ENCODE measurements around the gene AFF3.

Gene AFF3

DNA sequence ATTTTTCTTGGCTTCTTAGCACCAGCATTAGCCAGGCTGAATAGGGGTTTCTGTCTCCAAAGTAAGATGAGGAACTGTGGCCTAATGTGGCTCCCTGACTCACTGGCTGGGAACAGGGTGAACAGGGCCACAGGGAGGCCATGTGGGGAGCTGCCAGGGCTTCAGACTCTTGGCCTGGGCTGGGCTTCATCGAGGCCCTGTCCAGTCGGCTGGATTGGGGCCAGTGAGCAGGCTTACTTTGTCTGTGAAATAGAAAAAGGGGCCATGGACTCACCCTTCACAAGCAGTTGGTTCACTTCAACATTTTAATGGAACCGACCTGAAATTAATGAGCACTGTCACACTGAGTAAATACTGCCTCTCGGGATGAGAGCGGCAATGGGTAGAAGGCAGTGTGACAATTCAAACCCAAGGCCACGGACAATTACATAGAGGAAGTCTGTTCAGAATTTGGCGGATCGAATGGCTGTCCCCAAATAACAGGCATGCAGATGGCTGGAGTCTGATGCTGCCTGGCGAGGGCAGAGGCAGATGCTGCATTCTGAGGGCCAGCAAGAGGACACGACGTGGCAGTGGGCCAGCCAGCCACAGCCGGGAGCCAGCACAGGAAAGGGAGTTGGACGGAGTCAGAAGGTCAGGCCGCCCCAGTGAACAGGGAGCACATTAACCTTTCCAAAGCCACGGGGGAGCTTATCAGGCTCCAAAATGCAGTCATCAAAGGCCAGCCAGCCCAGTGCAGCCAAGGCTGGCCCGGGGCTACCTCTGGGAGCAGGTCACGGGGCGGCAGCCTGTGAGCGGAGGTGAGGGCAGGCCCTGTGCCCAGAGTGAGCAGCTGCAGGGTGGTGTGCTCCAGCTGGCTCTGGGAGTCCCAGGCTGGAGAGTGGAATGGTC, 506.0 kb downstream of the AFF3 start:
- DNase-seq (ENCODE audit: low read depth), result no peak

DNA sequence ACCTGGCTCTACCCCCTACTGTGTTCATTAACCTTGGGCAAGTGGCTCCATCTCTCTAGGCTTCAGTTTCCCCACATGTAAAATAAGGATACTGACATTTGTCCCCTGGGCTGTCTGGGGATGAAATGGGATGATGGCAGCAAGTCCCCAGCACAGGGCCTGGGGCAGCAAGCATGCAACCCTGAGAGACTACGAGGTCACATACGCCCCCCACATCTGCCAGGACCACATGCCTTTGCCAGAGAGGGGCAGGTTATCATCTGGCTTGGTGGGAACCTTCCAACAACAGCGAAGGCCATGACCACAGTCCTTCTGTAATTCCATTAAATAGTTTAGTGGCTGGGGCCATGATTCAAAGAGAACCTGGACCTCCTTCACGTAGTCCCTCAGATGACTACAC, 506.7 kb downstream of the AFF3 start:
- no peak for DNase-seq (ENCODE audit: low read depth)

DNA sequence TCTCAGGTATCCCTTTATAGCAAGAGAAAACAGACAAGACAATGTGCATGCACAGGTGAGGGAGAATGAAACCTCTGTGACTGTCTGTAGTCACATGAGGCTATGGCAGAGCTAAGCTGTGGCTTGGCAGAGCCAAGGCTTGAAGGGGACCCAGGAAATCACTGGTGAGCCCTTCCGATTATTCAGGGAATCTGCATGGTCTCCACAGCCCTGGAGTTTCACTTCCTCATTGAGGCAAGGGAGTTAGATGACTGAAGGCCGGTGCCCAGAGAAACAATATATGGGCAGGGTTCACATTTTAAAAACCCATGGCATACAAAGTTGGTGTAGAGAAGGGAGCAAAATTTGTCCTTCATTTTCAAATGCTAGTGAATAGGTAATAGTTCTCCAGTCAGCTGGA, 508.2 kb downstream of the AFF3 start:
- no peak for DNase-seq (ENCODE audit: low read depth)

DNA sequence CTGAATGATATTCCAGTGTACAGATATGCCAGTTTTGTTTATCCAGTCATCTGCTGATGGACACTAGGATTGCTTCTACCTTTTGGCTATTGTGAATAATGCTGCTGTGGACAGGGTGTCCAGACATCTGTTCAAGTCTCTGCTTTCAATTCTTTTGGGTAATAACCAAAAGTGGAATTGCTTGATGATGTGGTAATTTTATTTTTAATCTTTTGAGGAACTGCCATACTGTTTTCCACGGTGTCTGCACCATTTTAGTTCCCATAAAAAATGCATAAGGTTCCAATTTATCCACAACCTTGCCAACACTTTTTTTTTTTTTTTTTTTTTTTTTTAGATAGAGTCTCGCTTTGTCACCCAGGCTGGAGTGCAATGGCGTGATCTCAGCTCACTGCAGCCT, 510.7 kb downstream of the AFF3 start:
- DNase-seq (ENCODE audit: low read depth), result no peak

DNA sequence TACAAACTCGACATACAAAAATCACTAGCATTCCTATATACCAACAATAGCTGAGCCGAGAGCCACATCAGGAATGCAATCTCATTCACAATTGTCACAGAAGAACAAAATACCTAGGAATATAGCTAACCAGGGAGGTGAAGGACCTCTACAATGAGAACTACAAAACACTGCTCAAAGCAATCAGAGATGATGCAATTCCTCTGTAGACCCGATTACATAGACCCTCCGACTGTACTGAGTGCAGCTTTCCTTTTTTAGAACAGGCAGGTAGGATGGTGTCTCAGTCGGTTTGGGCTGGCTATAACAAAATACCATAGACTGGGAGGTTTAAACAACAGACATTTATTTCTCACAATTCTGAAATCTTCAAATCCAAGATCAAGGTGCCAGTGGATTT, 513.1 kb downstream of the AFF3 start:
- no peak for DNase-seq (ENCODE audit: low read depth)

DNA sequence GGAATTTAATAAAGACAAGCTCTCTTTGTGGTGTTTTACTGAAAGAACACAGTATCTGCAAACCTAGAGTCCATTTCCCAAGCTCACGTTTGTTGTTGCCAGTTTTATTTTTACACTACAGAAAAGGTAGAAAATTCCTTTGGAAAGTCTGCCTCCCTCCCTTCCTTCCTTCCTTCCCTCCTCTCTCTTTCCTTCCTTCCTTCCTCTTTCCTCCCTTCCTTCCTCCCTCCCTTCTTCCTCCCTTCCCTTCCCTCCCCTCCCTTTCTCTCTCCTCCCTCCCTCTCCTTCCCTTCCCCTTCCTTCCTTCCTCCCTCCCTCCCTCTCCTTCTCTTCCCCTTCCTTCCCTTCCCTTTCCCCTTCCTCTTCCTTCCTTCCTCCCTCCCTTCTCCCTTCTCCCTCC, 516.2 kb downstream of the AFF3 start:
- DNase-seq (ENCODE audit: low read depth), result no peak

- DNase-seq (ENCODE audit: low read depth), result no peak
Measured at GRCh38 chr2:99624677-99625076, 517.7 kb downstream of the AFF3 start.

- DNase-seq (ENCODE audit: low read depth), result no peak
Measured at GRCh38 chr2:99623613-99624012, 518.8 kb downstream of the AFF3 start.

GRCh38 chr2:99623035-99623434, 519.4 kb downstream of the AFF3 start:
- no peak for DNase-seq (ENCODE audit: low read depth)

DNA sequence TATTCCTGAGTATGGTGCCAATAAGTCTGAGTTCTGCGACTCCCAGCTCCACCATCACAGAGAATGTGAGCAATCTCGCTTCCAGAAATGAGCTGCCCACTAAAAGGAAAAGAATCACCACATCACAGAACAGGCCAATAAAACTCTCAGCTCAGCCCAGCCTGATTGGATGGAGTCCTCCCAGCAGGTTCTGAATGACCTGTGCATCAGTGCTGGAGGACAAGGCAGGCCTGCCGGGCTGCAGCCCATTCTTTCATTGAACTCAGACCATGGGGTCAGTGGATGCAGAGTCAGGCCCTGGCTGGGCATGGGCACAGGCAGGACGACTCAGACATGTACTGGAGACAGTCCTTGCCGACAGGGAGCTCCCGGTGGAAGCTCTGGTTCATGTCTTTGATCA, 519.9 kb downstream of the AFF3 start:
- no peak for DNase-seq (ENCODE audit: low read depth)

- DNase-seq (ENCODE audit: low read depth), result no peak
Measured at GRCh38 chr2:99621774-99622173, 520.6 kb downstream of the AFF3 start.

DNA sequence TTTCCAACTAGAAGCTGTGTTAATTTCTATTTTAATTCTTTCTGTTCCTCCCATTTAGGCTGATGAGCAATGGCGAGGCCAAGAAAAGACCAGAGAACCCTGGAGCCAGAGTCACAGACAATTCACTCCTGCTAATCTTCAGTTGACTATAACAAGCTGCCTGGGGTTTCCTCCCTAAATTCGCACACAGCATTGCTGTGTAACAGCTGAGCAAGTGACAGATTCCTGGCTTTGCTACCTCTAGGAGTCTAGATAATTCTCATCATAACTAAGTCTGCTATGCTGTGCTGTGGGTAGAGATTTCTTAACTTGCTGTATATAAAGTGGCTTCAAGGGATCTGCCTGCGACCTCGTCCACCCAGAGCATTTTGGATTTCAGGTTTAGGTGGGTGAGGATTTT, 521.3 kb downstream of the AFF3 start:
- DNase-seq (ENCODE audit: low read depth), result no peak

DNA sequence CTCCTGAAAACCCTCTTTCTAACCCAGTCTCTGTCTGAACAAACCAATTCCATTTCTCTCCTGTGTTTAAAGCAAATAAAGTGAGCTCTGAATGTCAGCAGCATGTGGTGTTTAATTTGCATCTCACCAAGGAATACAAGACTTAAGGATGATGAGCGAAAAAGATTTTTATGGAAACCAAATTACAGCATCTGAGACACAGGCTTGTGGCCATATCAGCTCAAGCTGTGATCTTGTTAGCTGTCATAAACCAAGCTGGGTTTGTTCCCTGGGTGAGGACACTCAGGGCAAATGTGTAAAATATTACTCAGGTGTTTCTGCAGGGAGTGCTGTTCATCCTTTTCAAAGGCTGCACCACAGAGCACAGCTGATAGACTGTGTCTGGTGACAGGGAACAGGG, 523.2 kb downstream of the AFF3 start:
- no peak for DNase-seq (ENCODE audit: low read depth)

DNA sequence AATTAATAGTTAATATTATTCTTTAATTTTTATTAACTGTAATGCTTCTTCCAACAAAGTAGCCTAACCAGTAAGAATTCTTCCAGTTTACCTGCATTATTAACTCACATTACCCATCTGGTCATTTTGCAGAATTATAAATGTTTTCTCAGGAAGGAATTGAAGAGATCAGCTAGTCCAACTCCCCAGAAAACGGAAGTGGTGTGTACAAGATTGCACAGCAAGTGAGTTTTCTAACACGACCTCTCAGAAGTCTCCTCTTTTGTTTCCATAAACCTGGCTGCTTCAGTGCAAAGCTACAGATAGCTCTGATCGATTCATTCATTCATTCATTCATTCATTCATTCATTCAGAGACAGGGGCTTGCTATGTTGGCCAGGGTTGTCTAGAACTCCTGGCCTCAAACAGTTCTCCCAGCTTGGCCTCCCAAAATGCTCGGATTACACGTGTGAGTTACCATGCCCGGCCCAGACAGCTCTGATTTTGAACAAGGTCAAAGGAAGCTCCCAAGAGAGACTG, 523.8 kb downstream of the AFF3 start:
- DNase-seq (ENCODE audit: low read depth), result no peak

DNA sequence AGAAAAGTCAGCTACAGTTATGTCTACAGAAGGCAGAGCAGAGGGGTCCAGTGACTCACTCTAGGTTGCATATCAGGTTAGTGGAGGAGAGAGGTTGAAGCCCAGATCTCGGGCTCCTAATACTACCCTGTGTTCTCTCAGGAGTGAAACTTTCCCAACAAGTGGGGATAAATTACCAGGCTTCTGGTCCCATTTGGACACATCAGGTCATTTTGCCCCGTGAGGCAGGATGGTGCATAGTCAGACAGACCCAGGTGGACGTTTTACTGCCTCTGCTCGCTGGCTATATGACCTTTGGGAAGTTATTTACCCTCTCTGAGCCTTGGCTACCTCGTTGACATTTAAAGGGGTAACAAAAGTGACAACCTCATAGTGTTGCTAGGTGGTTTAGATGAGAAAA, 524.6 kb downstream of the AFF3 start:
- no peak for DNase-seq (ENCODE audit: low read depth)

DNA sequence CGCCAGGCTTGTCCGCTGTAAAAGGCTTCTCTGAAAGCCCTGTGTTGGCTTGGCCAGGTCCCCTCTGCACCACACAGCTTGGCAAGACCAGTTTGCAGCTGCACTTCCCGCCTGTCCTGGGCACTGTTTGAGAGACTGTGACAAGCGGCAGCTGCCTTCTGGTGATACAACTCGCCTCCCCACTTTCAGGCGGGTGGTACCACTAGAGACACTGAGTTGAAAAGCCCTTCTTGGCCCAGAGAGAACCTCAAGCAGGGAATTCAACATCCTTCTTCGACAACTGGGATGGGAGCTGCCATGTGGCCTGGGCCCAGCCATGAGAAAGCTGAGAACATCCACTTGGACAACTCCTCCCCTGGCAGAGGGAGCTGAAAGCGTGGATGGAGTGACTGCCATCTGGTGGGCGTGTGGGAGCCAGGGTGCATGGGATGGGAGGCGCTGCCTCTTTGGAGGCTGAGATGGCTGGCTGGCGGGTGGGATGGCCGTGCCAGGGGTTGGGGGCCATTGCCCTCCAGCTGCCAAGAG, 527.1 kb downstream of the AFF3 start:
- no peak for DNase-seq (ENCODE audit: low read depth)

- no peak for DNase-seq (ENCODE audit: low read depth)
Measured at GRCh38 chr2:99613980-99614379, 528.4 kb downstream of the AFF3 start.

DNA sequence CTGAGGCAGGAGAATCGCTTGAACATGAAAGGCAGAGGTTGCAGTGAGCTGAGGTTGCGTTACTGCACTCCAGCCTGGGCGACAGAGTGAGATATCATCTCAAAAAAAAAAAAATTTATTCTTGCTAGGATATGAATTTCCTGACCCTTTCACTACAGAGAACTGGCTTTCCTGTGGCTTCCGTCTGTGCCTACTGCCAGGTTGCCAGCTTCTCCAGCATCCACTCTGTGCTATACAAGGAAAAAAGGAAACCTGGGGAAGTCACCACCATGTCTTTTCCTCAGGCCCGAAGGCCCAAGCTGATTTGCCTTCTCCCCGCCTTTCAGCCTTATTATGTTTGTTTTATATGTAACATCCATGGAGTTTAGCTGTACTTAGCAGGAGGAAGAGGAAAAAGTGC, 530.6 kb downstream of the AFF3 start:
- DNase-seq (ENCODE audit: low read depth), result no peak

DNA sequence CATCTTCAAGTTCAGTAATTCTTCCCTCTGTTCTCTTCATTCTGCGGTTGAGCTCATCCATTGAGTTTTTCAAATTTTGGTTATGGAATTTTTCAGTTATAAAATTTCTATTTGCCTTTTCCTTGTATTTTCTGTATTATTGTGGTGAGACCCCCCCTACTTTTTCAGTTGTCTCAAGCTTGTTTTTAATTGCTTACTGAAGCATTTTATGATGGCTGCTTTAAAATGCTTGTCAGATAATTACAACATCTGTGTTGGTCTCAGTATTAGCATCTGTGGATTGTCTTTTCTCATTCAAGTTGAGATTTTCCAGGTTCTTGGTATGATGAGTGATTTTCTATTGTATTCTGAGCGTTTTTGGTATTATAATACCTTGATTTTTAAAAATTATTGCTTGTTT, 531.4 kb downstream of the AFF3 start:
- no peak for DNase-seq (ENCODE audit: low read depth)

DNA sequence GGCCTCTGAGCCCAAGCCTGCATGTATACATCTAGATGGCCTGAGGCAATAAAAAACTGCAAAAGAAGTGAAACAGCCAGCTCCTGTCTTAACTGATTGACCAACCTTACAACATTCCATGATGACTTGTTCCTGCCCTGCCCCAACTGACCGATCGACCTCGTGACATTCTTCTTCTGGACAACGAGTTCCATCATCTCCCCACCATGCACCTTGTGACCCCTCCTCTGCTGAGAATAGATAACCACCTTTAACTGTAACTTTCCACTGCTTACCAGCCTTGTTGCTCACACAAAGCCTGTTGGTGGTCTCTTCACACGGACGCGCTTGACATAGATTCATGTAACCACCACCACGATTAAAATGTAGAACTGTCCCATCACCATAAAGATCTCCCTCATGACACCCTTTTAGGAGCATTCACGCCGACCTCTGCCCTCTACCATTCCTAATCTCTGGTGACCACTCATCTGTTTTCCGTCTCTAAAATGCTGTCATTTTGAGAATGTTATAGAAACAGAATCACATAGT, 532.5 kb downstream of the AFF3 start:
- DNase-seq (ENCODE audit: low read depth), result no peak

DNA sequence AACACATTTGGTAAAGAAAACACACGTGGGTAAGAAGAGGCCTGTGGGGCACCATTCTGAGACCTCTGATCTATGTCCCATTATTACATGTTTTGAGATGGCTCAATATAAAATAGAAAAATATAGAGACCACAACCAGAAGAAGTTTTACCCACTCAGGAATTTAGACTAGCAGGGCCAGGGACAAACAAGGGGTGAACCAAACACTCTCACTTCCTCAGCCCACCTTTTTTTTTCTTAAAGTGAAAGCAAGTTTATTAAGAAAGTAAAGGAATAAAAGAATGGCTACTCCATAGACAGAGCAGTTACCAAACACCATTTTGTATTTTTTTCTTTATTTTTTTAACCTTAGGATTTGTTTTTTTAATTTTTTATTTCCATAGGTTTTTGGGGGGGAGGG, 533.5 kb downstream of the AFF3 start:
- DNase-seq (ENCODE audit: low read depth), result no peak

DNA sequence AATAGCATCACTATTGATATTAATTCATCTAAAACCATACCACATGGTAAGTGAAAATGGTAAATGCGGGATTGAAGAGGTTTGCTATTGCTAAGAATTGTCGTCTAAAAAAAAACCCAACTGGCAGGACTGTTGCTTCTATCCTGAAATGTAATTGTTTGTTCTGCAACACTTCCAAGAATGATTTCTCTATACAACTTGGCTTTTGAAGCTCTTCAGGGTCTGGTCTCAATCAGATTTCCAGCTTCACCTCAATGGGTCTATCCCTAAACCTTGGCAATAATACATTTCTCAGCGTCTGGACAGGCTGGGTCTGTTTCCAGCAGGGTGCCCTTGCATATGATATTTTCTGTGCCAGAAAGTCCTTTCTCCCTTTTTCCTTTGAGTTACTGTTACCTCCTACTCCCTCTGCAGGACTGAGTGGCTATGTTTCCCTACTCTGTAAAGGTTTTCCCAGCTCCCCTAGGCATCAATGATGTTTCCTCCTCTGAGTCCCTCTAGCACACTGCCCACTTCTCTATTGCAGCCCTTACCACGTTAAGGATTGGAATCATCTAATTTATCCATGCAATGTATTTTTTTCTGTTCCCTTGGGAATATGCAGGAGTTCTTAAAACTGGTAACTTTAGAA, 534.4 kb downstream of the AFF3 start:
- no peak for DNase-seq (ENCODE audit: low read depth)

- no peak for DNase-seq (ENCODE audit: low read depth)
Measured at GRCh38 chr2:99607454-99607853, 534.9 kb downstream of the AFF3 start.

Measured in stimulated activated CD8-positive, alpha-beta memory T cell treated with anti-CD3 and anti-CD28 coated beads, Interleukin-4, amount 100 ng/mL, for 24 hours (primary cell).